ENCODE measurements around the gene RAD21L1.
A peak's percentile ranks its signal among the peaks of the same experiment; 100 is the strongest.

Gene RAD21L1

DNA sequence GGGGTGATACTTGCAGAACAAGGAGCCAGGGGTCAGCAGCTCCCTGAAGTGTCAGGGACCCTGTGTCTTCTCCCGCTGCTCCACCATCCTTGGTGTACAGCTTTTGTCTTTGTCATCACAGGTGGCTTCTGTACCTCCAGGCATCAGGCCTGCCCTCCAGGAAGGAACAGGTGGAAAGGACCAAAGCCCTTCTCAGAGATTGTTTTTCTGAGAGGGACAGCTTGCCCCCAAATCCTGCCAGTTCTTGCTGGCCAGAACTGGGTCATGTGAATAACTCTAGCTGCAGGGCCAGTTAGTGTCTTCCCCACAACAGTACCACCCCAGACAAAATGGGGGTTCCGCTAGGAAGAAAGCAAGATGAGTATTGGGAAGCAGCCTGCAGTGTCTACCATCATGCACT lies 71.6 kb downstream of the RAD21L1 start:
- H3K4me3 ChIP-seq (replicated peaks in 1 of 2; ENCODE audit: low read depth in 2 of 2, low read length in 2 of 2): no peak overlapping the region
- TF ChIP-seq, protein P1, sequence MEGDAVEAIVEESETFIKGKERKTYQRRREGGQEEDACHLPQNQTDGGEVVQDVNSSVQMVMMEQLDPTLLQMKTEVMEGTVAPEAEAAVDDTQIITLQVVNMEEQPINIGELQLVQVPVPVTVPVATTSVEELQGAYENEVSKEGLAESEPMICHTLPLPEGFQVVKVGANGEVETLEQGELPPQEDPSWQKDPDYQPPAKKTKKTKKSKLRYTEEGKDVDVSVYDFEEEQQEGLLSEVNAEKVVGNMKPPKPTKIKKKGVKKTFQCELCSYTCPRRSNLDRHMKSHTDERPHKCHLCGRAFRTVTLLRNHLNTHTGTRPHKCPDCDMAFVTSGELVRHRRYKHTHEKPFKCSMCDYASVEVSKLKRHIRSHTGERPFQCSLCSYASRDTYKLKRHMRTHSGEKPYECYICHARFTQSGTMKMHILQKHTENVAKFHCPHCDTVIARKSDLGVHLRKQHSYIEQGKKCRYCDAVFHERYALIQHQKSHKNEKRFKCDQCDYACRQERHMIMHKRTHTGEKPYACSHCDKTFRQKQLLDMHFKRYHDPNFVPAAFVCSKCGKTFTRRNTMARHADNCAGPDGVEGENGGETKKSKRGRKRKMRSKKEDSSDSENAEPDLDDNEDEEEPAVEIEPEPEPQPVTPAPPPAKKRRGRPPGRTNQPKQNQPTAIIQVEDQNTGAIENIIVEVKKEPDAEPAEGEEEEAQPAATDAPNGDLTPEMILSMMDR (IDR thresholded peaks at IDR 0.05; ENCODE audit: low read depth, low read length): no peak
- DNase-seq (ENCODE audit: low read depth in 2 of 2): no peak

DNA sequence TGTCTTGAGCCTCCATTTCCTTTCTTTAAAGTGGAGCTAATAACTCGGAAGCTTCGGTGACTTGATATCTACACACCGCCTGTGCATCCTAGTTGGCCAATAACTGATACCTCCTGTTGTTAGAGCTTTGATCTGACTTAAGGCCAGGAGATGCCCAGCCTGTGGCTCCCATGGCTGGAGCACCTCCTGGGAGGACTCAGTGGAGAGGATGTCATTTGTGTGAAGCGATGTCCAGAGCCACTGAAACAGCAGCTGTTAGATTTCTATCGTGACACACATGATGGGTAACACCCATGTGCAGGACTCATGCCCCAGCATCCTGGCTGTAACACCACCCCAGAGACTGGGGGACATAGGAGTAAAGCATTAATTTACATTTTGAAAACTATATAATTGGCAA lies 72.3 kb downstream of the RAD21L1 start:
- no peak overlapping the region for H3K4me3 ChIP-seq (replicated peaks in 1 of 2; ENCODE audit: low read depth in 2 of 2, low read length in 2 of 2)
- TF ChIP-seq, protein P1 (IDR thresholded peaks at IDR 0.05; ENCODE audit: low read depth, low read length): no peak
- DNase-seq (ENCODE audit: low read depth in 2 of 2): no peak

DNA sequence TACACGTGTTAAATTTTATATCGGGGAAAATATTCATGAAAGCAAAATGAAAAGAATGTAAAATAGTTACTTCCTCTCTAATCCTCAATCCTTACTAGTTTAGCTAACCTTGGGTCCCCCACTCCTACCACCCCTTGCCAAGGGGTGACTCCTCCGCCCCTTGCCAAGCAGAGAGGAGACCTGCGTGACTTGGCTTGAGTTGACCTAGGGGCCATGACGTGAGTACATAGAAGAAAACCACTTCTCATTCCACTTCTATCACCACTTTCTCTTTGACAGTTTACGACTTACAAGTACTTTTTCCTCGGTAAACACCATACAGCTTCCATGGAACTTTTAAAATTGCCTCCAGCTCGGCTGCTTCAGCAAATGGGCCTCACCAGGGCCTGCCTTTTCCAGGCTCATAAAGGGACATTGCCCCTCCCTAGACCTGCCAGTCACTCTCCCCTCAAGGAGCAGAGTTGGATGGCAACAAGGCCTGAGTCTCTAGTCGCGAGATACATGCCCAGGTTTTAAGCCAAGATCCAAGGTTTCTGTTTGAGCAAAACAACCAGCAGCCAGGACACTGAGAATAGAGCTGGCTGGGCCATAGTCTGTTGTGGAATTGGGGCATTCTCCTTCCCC lies 73.2 kb downstream of the RAD21L1 start:
- TF ChIP-seq, protein P1 (IDR thresholded peaks at IDR 0.05; ENCODE audit: low read depth, low read length): no peak
- no peak overlapping the region for H3K4me3 ChIP-seq (replicated peaks in 1 of 2; ENCODE audit: low read depth in 2 of 2, low read length in 2 of 2)
- no peak for DNase-seq (ENCODE audit: low read depth in 2 of 2)

DNA sequence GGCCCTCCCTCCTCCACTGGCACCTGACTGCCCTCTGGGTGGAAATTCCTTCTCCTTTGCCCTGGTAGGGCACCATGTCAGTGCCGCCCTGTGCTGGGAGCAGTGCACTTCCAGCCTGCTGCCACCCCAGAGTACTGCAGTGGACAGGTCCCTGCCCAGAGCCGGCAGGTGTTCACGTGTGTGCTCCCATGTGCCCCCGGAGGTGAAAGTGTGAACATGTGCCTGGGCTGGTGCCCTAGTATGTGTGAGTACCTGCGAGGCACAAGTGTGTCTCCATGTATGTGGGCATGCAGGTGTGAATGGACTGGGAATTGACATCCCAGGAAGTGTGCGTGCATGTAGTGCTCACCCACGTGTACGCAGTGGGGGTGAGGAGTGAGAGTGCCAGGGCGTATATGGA lies 73.7 kb downstream of the RAD21L1 start:
- no peak for DNase-seq (ENCODE audit: low read depth in 2 of 2)
- TF ChIP-seq, protein P1 (IDR thresholded peaks at IDR 0.05; ENCODE audit: low read depth, low read length): peak; percentile 6
- no peak overlapping the region for H3K4me3 ChIP-seq (replicated peaks in 1 of 2; ENCODE audit: low read depth in 2 of 2, low read length in 2 of 2)

DNA sequence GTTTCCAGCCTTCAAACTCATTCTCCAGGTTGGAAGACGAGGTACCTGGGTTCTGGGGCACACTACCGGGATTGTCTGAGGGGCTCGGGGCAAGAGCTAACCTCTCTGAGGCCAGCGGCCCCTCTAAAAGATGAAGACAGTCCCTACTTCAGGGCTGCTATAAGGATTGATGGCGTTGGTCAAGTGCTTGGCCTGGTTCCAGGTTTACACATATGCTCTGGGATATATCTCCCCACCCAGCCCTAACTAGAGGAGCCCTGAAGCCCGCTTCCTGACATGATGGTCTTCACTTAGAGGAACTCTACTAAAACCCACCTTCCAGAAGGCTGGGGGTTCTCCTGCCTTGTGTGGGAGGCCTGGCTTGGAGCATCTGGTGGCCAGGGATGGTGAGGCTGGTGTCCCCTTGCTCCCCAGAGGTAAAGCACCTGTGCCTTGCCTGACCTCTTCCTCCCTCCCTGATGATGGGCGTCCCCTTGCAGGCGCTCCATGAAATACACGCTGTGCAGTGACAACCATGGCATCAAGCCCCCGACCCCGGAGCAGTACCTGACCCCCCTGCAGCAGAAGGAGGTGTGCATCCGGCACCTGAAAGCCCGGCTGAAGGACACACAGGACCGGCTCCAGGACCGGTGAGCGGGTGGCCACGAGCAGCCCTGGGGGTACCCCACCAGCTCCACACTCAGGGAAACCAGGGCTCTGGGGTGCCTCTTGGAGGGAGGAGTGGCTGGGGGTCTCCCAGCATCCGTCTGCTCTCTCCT lies 74.4 kb downstream of the RAD21L1 start:
- H3K4me3 ChIP-seq (replicated peaks in 1 of 2; ENCODE audit: low read depth in 2 of 2, low read length in 2 of 2): no peak overlapping the region
- DNase-seq (ENCODE audit: low read depth in 2 of 2): no peak
- TF ChIP-seq, protein P1 (IDR thresholded peaks at IDR 0.05; ENCODE audit: low read depth, low read length): no peak

DNA sequence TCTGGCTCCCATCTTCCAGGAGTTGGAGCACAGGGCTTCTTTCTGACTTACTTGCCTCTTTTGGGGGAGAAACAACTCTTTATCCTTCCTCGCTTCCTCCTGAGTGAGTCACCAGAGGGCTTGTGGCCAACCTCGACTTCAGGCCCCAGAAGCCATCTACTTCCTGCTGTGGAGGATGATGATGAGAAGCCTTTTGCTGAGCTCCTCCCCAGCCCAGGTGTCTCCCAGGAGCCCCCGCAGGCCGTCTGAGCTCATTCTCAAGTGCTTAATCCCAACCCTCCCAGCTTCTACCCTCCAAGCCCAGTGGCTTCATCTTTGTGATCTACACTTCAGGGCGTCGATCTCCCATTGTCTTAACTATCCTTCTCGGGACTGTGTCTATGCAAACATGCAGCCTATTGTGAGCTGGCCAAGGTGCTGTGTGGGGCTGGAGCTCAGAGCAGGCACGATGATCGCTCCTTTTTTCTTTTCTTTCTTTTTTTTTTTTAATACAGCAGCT lies 75.2 kb downstream of the RAD21L1 start:
- peak; percentile 74 to 75 for DNase-seq (ENCODE audit: low read depth in 2 of 2)
- H3K4me3 ChIP-seq (replicated peaks in 1 of 2; ENCODE audit: low read depth in 2 of 2, low read length in 2 of 2): no peak overlapping the region
- TF ChIP-seq, protein P1 (IDR thresholded peaks at IDR 0.05; ENCODE audit: low read depth, low read length): no peak
